Karpas-422 (cell line): Measurements from ENCODE around the gene MLC1. TPM values are rescaled to one million over a fixed set of nuclear protein-coding genes. Genes with fewer than 3 reads are reported as not detected.
A peak's percentile ranks its signal among the peaks of the same experiment; 100 is the strongest.

Source experiments
- DNase-seq: peaks from one replicate; pipeline ENCODE4 v3.0.0-alpha.2; 2015
- H2AFZ ChIP-seq: fragments of 200-600 bp; sonication (generic); 2 replicates; pipeline ENCODE4 v1.6.1; 2014; ENCODE audit warnings: antibody characterized with exemption, low read length, mixed read lengths
- H3K27ac ChIP-seq: fragments of 200-600 bp; sonication (generic); 2 replicates; pipeline ENCODE4 v1.5.1; 2014; ENCODE audit warnings: mild to moderate bottlenecking, low read length, moderate library complexity
- H3K27me3 ChIP-seq: fragments of 200-600 bp; sonication (generic); 2 replicates; pipeline ENCODE4 v1.6.1; 2014; ENCODE audit warnings: low read length, mixed read lengths
- H3K36me3 ChIP-seq: fragments of 200-600 bp; sonication (generic); 2 replicates; pipeline ENCODE4 v1.6.1; 2014; ENCODE audit warnings: low read length, mixed read lengths; ENCODE audit not compliant: insufficient read depth
- H3K4me1 ChIP-seq: fragments of 200-600 bp; sonication (generic); 2 replicates; pipeline ENCODE4 v1.6.1; 2014; ENCODE audit warnings: mild to moderate bottlenecking, low read length, mixed read lengths
- H3K4me2 ChIP-seq: fragments of 200-600 bp; sonication (generic); 2 replicates; pipeline ENCODE4 v1.6.1; 2014; ENCODE audit warnings: low read length, low read depth, mild to moderate bottlenecking; ENCODE audit not compliant: poor library complexity, severe bottlenecking
- H3K4me3 ChIP-seq: fragments of 200-600 bp; sonication (generic); 2 replicates; pipeline ENCODE4 v1.5.1; 2014; ENCODE audit warnings: mild to moderate bottlenecking, antibody characterized with exemption, low read length, mixed read lengths
- H3K79me2 ChIP-seq: fragments of 200-600 bp; sonication (generic); 2 replicates; pipeline ENCODE4 v1.6.1; 2014; ENCODE audit warnings: mild to moderate bottlenecking, low read length, mixed read lengths
- H3K9ac ChIP-seq: fragments of 200-600 bp; sonication (generic); 2 replicates; pipeline ENCODE4 v1.6.0; 2014; ENCODE audit warnings: low read length
- H3K9me2 ChIP-seq: fragments of 200-600 bp; sonication (generic), shearing (Covaris generic); replicated peaks from 2 replicates; pipeline ENCODE4 v1.6.0; 2014; ENCODE audit warnings: mild to moderate bottlenecking, low read length, moderate library complexity; ENCODE audit not compliant: insufficient read depth
- H3K9me3 ChIP-seq: fragments of 300-700, 200-600 bp; sonication (generic); 2 replicates; pipeline ENCODE4 v1.6.1; 2014; ENCODE audit warnings: low read length, mixed read lengths
- H4K20me1 ChIP-seq: fragments of 200-600 bp; sonication (generic); 2 replicates; pipeline ENCODE4 v1.6.1; 2014; ENCODE audit warnings: mild to moderate bottlenecking, antibody characterized with exemption, low read length, low read depth; ENCODE audit not compliant: insufficient read depth
- total RNA-seq: library from RNA; depleted of rRNA; stranded (reverse); fragments of >200 nt; shearing (Covaris generic); gene quantifications from 2 replicates; pipeline ENCODE4 v1.2.3, GENCODE V29; 2014; ENCODE audit warnings: low replicate concordance

Gene MLC1
- total RNA-seq, 1 experiment from 2014 or later: not detected

GRCh38 chr22:50111056-50111455, 25.8 kb upstream of the MLC1 start:
- no peak overlapping the region for H3K27ac ChIP-seq

GRCh38 chr22:50107529-50107928, 22.3 kb upstream of the MLC1 start:
- no peaks in the 10 kb centered on the region for H3K9me3 ChIP-seq
- H3K4me3 ChIP-seq: no peak overlapping the region
- H3K9ac ChIP-seq: no peak overlapping the region
- H4K20me1 ChIP-seq: no peaks in the 10 kb centered on the region
- no peaks in the 10 kb centered on the region for H3K36me3 ChIP-seq
- no peaks in the 10 kb centered on the region for H3K9me2 ChIP-seq
- H3K79me2 ChIP-seq: no peaks in the 10 kb centered on the region
- H3K4me1 ChIP-seq: peaks cover 5% of the 10 kb centered on the region
- no peak overlapping the region for H2AFZ ChIP-seq
- H3K4me2 ChIP-seq: no peak overlapping the region
- H3K27ac ChIP-seq: no peak overlapping the region
- 0 out of 2 replicates have a peak, but pooled peaks cover 3% of the 10 kb centered on the region for H3K27me3 ChIP-seq
- no peak for DNase-seq

More at GRCh38 chr22:50111056-50111455, 25.8 kb upstream of the MLC1 start:
- no peak overlapping the region for H3K4me3 ChIP-seq
- no peaks in the 10 kb centered on the region for H4K20me1 ChIP-seq
- H3K4me2 ChIP-seq: no peak overlapping the region
- no peaks in the 10 kb centered on the region for H3K4me1 ChIP-seq
- H3K9me3 ChIP-seq: no peaks in the 10 kb centered on the region
- no peaks in the 10 kb centered on the region for H3K36me3 ChIP-seq
- H3K9me2 ChIP-seq: no peaks in the 10 kb centered on the region
- no peak overlapping the region for H3K9ac ChIP-seq
- H2AFZ ChIP-seq: no peak overlapping the region
- DNase-seq: no peak
- no peaks in the 10 kb centered on the region for H3K27me3 ChIP-seq
- H3K79me2 ChIP-seq: no peaks in the 10 kb centered on the region

GRCh38 chr22:50105208-50106100, 20.2 kb upstream of the MLC1 start:
- Histone ChIP-seq H3K9ac (no peak overlapping the region), H3K27me3 (0 out of 2 replicates have a peak, but pooled peaks cover 3% of the 10 kb centered on the region), H3K4me3 (no peak overlapping the region), H3K4me1 (peaks cover 5% of the 10 kb centered on the region), H3K9me3 (no peaks in the 10 kb centered on the region), H3K79me2 (no peaks in the 10 kb centered on the region), H3K36me3 (no peaks in the 10 kb centered on the region), H3K9me2 (no peaks in the 10 kb centered on the region), H2AFZ (no peak overlapping the region), H3K27ac (no peak overlapping the region), H3K4me2 (no peak overlapping the region), H4K20me1 (no peaks in the 10 kb centered on the region)
- no peak for DNase-seq

- H3K9me3 ChIP-seq: no peaks in the 10 kb centered on the region
- H2AFZ ChIP-seq: no peak overlapping the region
- no peaks in the 10 kb centered on the region for H4K20me1 ChIP-seq
- H3K27ac ChIP-seq: no peak overlapping the region
- H3K4me2 ChIP-seq: no peak overlapping the region
- 0 out of 2 replicates have a peak, but pooled peaks cover 3% of the 10 kb centered on the region for H3K27me3 ChIP-seq
- DNase-seq: peak; percentile 48
- H3K4me1 ChIP-seq: peaks cover 5% of the 10 kb centered on the region
- H3K36me3 ChIP-seq: no peaks in the 10 kb centered on the region
- no peaks in the 10 kb centered on the region for H3K9me2 ChIP-seq
- no peaks in the 10 kb centered on the region for H3K79me2 ChIP-seq
- no peak overlapping the region for H3K9ac ChIP-seq
- no peak overlapping the region for H3K4me3 ChIP-seq
These were observed 18.9 kb upstream of the MLC1 start for GRCh38 chr22:50104141-50104544.

- Histone ChIP-seq H3K4me1 (peaks cover 5% of the 10 kb centered on the region), H4K20me1 (no peaks in the 10 kb centered on the region), H3K36me3 (no peaks in the 10 kb centered on the region), H3K9me3 (no peaks in the 10 kb centered on the region), H3K27me3 (0 out of 2 replicates have a peak, but pooled peaks cover 3% of the 10 kb centered on the region), H3K79me2 (no peaks in the 10 kb centered on the region), H3K9ac (no peak overlapping the region), H2AFZ (peak overlapping the region; percentile 9; the same call in 1 of the 2 replicates), H3K27ac (no peak overlapping the region), H3K9me2 (no peaks in the 10 kb centered on the region), H3K4me3 (no peak overlapping the region), H3K4me2 (no peak overlapping the region)
- DNase-seq: peak; percentile 47
These were observed 17.7 kb upstream of the MLC1 start for GRCh38 chr22:50102946-50103345.

GRCh38 chr22:50101870-50102565, 16.8 kb upstream of the MLC1 start:
- no peak overlapping the region for H2AFZ ChIP-seq
- H3K9ac ChIP-seq: no peak overlapping the region
- H3K9me3 ChIP-seq: no peaks in the 10 kb centered on the region
- no peaks in the 10 kb centered on the region for H3K9me2 ChIP-seq
- H3K36me3 ChIP-seq: no peaks in the 10 kb centered on the region
- H3K79me2 ChIP-seq: no peaks in the 10 kb centered on the region
- no peak overlapping the region for H3K27ac ChIP-seq
- 0 out of 2 replicates have a peak, but pooled peaks cover 3% of the 10 kb centered on the region for H3K27me3 ChIP-seq
- DNase-seq: no peak
- H3K4me3 ChIP-seq: no peak overlapping the region
- no peaks in the 10 kb centered on the region for H4K20me1 ChIP-seq
- peaks cover 5% of the 10 kb centered on the region for H3K4me1 ChIP-seq
- no peak overlapping the region for H3K4me2 ChIP-seq

- Histone ChIP-seq H2AFZ (no peak overlapping the region), H3K9me2 (no peaks in the 10 kb centered on the region), H3K9me3 (no peaks in the 10 kb centered on the region), H3K27me3 (no peaks in the 10 kb centered on the region), H3K9ac (no peak overlapping the region), H3K4me1 (peaks cover 5% of the 10 kb centered on the region), H3K79me2 (no peaks in the 10 kb centered on the region), H3K36me3 (no peaks in the 10 kb centered on the region), H3K4me2 (no peak overlapping the region), H3K4me3 (no peak overlapping the region), H4K20me1 (no peaks in the 10 kb centered on the region), H3K27ac (no peak overlapping the region)
- no peak for DNase-seq
These were observed 12.8 kb upstream of the MLC1 start for GRCh38 chr22:50098052-50098451.

GRCh38 chr22:50092342-50092741, 7.1 kb upstream of the MLC1 start:
- H3K9me3 ChIP-seq: no peaks in the 10 kb centered on the region
- H2AFZ ChIP-seq: no peak overlapping the region
- no peaks in the 10 kb centered on the region for H3K27me3 ChIP-seq
- DNase-seq: no peak
- H3K4me3 ChIP-seq: no peak overlapping the region
- no peak overlapping the region for H3K9ac ChIP-seq
- H3K4me2 ChIP-seq: no peak overlapping the region
- no peaks in the 10 kb centered on the region for H4K20me1 ChIP-seq
- H3K36me3 ChIP-seq: no peaks in the 10 kb centered on the region
- H3K4me1 ChIP-seq: peaks cover 5% of the 10 kb centered on the region
- no peaks in the 10 kb centered on the region for H3K9me2 ChIP-seq
- H3K79me2 ChIP-seq: no peaks in the 10 kb centered on the region
- no peak overlapping the region for H3K27ac ChIP-seq
